Measurements from ENCODE around the gene CDK4.

- TF ChIP-seq CTCF (IDR thresholded peaks at IDR 0.05; ENCODE audit: low read length), result no peak
- TF ChIP-seq EZH2 (optimal IDR thresholded peaks at IDR 0.05; ENCODE audit: low read depth, low read length), result no peak
- TF ChIP-seq EZH2phosphoT487 (IDR thresholded peaks at IDR 0.05; ENCODE audit: low read length), result no peak
These were observed 3.0 kb upstream of the CDK4 start for GRCh38 chr12:57755194-57755453.
